Ishikawa (cell line): Measurements from ENCODE around the gene STMP1.

Experiments used
- CEBPB ChIP-seq: IDR thresholded peaks from 2 replicates; pipeline ENCODE4 v1.6.1; 2012
- CREB1 ChIP-seq: IDR thresholded peaks from 2 replicates; pipeline ENCODE4 v1.6.1; 2012; ENCODE audit warnings: low read depth
- EGR1 ChIP-seq: IDR thresholded peaks from 2 replicates; pipeline ENCODE4 v1.6.1; 2012
- EP300 ChIP-seq: IDR thresholded peaks from 2 replicates; pipeline ENCODE4 v1.6.1; 2012; ENCODE audit warnings: borderline replicate concordance
- FOXM1 ChIP-seq: IDR thresholded peaks from 2 replicates; pipeline ENCODE4 v1.6.1; 2012; ENCODE audit warnings: low read depth, borderline replicate concordance
- NFIC ChIP-seq: IDR thresholded peaks from 2 replicates; pipeline ENCODE4 v1.6.1; 2012
- RAD21 ChIP-seq: IDR thresholded peaks from 2 replicates; pipeline ENCODE4 v1.6.1; 2012; ENCODE audit warnings: low read depth
- TAF1 ChIP-seq: IDR thresholded peaks from 2 replicates; pipeline ENCODE4 v1.6.1; 2012; ENCODE audit warnings: low read depth, mild to moderate bottlenecking
- TCF12 ChIP-seq: IDR thresholded peaks from 2 replicates; pipeline ENCODE4 v1.6.1; 2012; ENCODE audit warnings: low read depth
- TEAD4 ChIP-seq: IDR thresholded peaks from 2 replicates; pipeline ENCODE4 v1.6.1; 2012
- YY1 ChIP-seq: IDR thresholded peaks from 2 replicates; pipeline ENCODE4 v1.6.1; 2012; ENCODE audit warnings: low read depth
- ZBTB7A ChIP-seq: IDR thresholded peaks from 2 replicates; pipeline ENCODE4 v1.6.1; 2012; ENCODE audit warnings: low read depth
- TF ChIP-seq, protein P1 (sequence below): IDR thresholded peaks from 2 replicates; pipeline ENCODE4 v1.6.1; 2012
- TF ChIP-seq, protein P2 (sequence below): IDR thresholded peaks from 2 replicates; pipeline ENCODE4 v1.6.1; 2012
- TF ChIP-seq, protein P3 (sequence below): IDR thresholded peaks from 2 replicates; pipeline ENCODE4 v1.6.1; 2012; ENCODE audit warnings: low read depth, mild to moderate bottlenecking

STMP1 gene

DNA sequence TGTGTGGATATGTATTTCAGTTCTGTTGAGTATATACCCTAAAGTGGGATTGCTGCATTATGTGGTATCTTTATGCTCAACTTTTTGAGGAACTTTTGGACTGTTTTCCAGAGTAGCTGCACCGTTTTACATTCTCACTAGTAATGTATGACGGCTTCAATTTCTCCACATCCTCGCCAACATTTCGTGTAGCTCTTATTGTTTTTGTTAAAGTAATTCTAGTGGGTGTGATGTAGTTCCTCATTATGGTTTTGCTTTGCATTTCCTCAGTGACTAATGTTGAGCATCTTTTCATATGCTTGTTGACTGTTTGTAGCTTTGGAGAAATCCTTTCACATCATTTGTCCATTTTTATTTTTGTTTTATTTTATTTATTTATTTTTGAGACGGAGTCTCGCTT is 4.5 kb downstream of the STMP1 start:
- TF ChIP-seq YY1 (no peak), TCF12 (no peak), ZBTB7A (no peak), FOXM1 (no peak), TEAD4 (no peak), NFIC (no peak), RAD21 (no peak), CEBPB (no peak), TAF1 (no peak), CREB1 (no peak), EP300 (no peak), EGR1 (no peak)
- TF ChIP-seq, protein P1, sequence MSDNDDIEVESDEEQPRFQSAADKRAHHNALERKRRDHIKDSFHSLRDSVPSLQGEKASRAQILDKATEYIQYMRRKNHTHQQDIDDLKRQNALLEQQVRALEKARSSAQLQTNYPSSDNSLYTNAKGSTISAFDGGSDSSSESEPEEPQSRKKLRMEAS: no peak
- TF ChIP-seq, protein P2, sequence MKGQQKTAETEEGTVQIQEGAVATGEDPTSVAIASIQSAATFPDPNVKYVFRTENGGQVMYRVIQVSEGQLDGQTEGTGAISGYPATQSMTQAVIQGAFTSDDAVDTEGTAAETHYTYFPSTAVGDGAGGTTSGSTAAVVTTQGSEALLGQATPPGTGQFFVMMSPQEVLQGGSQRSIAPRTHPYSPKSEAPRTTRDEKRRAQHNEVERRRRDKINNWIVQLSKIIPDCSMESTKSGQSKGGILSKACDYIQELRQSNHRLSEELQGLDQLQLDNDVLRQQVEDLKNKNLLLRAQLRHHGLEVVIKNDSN: no peak
- TF ChIP-seq, protein P3, sequence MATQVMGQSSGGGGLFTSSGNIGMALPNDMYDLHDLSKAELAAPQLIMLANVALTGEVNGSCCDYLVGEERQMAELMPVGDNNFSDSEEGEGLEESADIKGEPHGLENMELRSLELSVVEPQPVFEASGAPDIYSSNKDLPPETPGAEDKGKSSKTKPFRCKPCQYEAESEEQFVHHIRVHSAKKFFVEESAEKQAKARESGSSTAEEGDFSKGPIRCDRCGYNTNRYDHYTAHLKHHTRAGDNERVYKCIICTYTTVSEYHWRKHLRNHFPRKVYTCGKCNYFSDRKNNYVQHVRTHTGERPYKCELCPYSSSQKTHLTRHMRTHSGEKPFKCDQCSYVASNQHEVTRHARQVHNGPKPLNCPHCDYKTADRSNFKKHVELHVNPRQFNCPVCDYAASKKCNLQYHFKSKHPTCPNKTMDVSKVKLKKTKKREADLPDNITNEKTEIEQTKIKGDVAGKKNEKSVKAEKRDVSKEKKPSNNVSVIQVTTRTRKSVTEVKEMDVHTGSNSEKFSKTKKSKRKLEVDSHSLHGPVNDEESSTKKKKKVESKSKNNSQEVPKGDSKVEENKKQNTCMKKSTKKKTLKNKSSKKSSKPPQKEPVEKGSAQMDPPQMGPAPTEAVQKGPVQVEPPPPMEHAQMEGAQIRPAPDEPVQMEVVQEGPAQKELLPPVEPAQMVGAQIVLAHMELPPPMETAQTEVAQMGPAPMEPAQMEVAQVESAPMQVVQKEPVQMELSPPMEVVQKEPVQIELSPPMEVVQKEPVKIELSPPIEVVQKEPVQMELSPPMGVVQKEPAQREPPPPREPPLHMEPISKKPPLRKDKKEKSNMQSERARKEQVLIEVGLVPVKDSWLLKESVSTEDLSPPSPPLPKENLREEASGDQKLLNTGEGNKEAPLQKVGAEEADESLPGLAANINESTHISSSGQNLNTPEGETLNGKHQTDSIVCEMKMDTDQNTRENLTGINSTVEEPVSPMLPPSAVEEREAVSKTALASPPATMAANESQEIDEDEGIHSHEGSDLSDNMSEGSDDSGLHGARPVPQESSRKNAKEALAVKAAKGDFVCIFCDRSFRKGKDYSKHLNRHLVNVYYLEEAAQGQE: no peak

DNA sequence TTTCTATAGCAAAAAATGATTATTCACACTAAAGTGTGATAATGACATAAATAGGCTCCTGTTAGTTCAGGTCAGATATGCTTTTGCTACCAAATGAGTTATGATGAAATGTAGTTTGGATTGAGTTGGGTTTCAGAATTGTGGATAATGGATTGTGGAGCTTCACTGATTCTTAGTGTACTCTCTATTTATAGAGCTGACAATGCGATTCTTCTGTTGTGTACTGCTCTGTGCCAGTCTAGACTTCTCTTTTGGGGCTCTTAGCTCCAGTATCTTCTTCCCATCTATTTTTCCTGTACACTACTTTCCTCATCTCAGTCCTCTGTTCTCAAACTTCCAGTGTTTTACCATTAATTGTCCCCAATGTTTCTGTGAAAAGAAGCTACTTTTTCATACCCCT is 7.5 kb downstream of the STMP1 start:
- TF ChIP-seq TEAD4 (no peak), ZBTB7A (no peak), RAD21 (no peak), FOXM1 (no peak), CREB1 (no peak), EP300 (no peak), EGR1 (no peak), TAF1 (no peak), NFIC (no peak), YY1 (no peak), TCF12 (no peak), CEBPB (no peak)
- TF ChIP-seq, protein P3: no peak
- TF ChIP-seq, protein P1: no peak
- TF ChIP-seq, protein P2: no peak

DNA sequence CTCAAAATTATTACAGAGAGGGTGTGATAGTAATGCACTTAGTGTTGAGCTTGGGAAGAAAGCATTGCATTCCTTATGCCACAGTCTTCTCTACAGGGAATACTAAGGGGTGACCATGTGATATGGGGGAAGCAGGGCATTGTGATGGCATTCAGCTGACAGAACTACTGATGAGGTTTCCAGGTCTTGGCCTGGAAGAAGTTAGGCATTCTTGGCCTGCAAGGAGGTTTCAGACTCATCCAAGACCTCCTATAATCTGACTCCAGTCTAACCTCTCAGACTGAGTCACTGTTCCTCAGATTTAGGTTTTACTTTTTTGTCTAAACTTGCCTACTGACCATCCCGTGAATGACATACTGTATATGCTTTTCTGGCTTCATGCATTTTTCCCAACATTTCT is 7.9 kb downstream of the STMP1 start:
- TF ChIP-seq EGR1: no peak
- TF ChIP-seq CEBPB: no peak
- no peak for TF ChIP-seq NFIC

DNA sequence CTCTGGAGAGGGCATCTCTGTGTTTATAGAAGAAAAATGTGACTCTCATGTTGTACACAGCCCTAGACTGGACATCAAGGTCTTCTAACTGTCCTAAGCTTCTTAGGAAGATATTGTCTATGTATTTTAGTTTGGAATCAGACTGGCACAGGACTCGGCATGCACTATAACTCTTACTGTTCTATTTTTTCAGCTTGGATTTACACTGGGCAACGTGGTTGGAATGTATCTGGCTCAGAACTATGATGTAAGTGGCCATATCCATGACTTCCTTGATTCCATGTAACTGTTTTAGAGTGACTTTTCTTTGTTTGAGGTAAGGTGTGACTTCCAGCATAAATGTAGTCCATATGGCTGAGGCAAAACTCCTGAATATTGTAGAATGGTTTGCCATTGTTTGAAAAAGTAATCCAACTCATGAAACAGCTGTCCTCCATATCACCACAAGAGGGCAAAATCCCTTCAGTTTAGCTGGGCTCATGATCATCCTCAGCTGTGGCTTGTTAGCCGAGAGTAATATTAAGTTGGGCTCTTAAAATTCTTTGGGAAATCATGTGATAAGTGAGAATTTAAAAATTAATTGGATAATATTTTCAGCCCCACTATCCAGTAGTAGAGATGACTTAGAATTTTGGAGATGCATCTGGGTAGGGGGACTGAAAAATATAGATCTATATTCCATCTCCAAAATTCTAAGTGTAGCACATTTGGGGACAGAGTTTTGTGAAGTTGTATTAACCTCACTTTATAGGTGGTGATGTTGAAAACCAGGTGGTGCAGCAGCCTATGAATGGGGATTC is 10.4 kb downstream of the STMP1 start:
- no peak for TF ChIP-seq TEAD4
- peak; percentile 69 for TF ChIP-seq RAD21

DNA sequence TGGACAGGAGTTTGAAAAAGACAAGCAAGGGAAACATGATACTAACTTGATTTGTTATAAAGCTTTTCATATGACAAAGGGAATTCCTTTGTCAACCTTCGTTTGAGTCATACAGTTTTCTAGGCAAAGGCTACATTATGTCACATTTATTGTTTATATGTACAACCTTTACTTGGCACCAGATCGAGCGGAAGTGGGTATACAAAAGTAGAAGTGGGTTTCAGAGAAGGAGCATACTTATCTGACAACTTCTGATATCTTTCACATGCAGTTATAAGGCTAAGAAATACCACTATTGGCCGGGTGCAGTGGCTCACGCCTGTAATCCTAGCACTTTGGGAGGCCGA is 11.0 kb downstream of the STMP1 start:
- TF ChIP-seq CEBPB (no peak), TAF1 (no peak), EP300 (no peak), TCF12 (no peak), ZBTB7A (no peak), RAD21 (no peak), YY1 (no peak), TEAD4 (no peak), CREB1 (no peak), FOXM1 (no peak)
- TF ChIP-seq, protein P1: no peak
- TF ChIP-seq, protein P3: no peak
